Measurements from ENCODE around the gene IL6ST.

Gene IL6ST

GRCh38 chr5:55932700-55933099, 62.1 kb downstream of the IL6ST start:
- Histone ChIP-seq H3K36me3 (ENCODE audit: low read depth) (peaks cover 3% of the 10 kb centered on the region), H3K27me3 (ENCODE audit: insufficient read depth, poor library complexity, severe bottlenecking) (no peaks in the 10 kb centered on the region), H3K4me3 (ENCODE audit: severe bottlenecking) (no peak overlapping the region), H3K4me1 (ENCODE audit: insufficient read depth, poor library complexity, severe bottlenecking) (no peaks in the 10 kb centered on the region), H3K9me3 (ENCODE audit: severe bottlenecking) (no peaks in the 10 kb centered on the region), H3K27ac (ENCODE audit: poor library complexity, severe bottlenecking) (no peak overlapping the region)
- ATAC-seq (ENCODE audit: low read depth): no peak
- TF ChIP-seq CTCF (IDR thresholded peaks at IDR 0.05; ENCODE audit: poor library complexity, severe bottlenecking): no peak
- no peak for DNase-seq (ENCODE audit: low spot score)

DNA sequence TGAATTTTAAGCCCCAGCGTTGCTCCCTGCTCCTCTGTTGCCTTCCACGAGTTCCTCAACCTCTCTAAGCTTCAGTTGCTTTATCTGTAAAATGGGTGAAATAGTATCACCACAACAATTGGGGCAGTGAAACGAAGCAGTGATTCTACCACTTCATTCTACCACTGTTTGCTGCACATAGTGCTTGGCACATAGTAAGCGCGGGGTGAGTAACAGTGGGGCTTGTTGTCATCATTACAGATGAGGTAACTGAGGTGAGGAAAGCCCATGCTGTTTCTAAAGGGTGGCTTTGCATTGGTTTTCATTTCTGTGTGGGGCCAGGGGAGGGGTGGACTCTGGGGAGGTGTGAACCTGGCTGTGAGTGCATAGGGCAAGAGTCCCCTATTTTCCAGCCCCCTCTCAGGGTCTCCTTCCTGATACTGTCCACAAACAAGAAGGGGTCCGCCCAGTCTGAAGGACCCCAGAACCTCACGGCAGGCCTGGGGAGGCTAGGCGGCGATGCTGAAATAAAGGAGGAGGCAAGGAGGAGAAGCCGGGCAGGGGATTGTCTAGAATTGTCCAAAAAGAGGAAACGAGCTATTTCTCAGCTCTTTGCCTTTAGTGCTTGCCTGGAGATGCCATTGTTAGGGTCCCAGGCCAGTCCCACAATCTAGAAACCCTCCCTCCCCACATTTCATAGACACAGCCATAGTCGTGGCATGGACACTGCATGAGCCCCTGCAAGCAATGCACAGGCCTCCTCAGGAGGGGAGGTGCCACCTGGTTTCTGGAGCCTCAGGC, 65.6 kb downstream of the IL6ST start:
- TF ChIP-seq CTCF (IDR thresholded peaks at IDR 0.05; ENCODE audit: poor library complexity, severe bottlenecking): no peak
- no peaks in the 10 kb centered on the region for H3K9me3 ChIP-seq (ENCODE audit: severe bottlenecking)
- H3K27me3 ChIP-seq (ENCODE audit: insufficient read depth, poor library complexity, severe bottlenecking): no peaks in the 10 kb centered on the region
- H3K27ac ChIP-seq (ENCODE audit: poor library complexity, severe bottlenecking): no peak overlapping the region
- H3K4me1 ChIP-seq (ENCODE audit: insufficient read depth, poor library complexity, severe bottlenecking): no peaks in the 10 kb centered on the region
- no peak overlapping the region for H3K4me3 ChIP-seq (ENCODE audit: severe bottlenecking)
- DNase-seq (ENCODE audit: low spot score): no peak
- no peaks in the 10 kb centered on the region for H3K36me3 ChIP-seq (ENCODE audit: low read depth)
- no peak for ATAC-seq (ENCODE audit: low read depth)

GRCh38 chr5:55927861-55928655, 66.7 kb downstream of the IL6ST start:
- peaks cover 4% of the 10 kb centered on the region for H3K4me1 ChIP-seq (ENCODE audit: insufficient read depth, poor library complexity, severe bottlenecking)
- ATAC-seq (ENCODE audit: low read depth): no peak
- DNase-seq (ENCODE audit: low spot score): no peak
- H3K27me3 ChIP-seq (ENCODE audit: insufficient read depth, poor library complexity, severe bottlenecking): no peaks in the 10 kb centered on the region
- H3K27ac ChIP-seq (ENCODE audit: poor library complexity, severe bottlenecking): no peak overlapping the region
- TF ChIP-seq CTCF (IDR thresholded peaks at IDR 0.05; ENCODE audit: poor library complexity, severe bottlenecking): no peak
- no peaks in the 10 kb centered on the region for H3K9me3 ChIP-seq (ENCODE audit: severe bottlenecking)
- no peaks in the 10 kb centered on the region for H3K36me3 ChIP-seq (ENCODE audit: low read depth)
- no peak overlapping the region for H3K4me3 ChIP-seq (ENCODE audit: severe bottlenecking)

DNA sequence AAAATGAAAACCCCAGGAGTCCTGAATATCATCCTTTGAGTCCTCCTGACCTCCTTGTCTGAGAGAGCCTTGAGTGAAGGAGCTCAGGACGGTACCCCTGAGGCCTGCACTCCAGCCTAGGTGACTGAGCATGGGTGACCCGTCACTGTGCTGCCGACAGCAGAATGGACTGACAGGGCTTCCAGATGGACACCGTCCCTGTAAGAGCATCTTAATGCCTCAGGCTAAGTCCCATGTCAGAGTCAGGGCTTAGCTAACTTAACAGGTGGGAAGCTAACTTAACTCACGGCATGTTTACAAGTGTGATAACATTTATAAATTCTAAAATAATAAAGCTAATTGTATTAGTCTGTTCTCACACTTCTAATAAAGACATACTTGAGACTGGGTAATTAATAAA, 68.3 kb downstream of the IL6ST start:
- H3K27ac ChIP-seq (ENCODE audit: poor library complexity, severe bottlenecking): no peak overlapping the region
- no peak for DNase-seq (ENCODE audit: low spot score)

More for the DNA sequence above, 68.3 kb downstream of the IL6ST start:
- Histone ChIP-seq H3K4me1 (ENCODE audit: insufficient read depth, poor library complexity, severe bottlenecking) (peaks cover 4% of the 10 kb centered on the region), H3K27me3 (ENCODE audit: insufficient read depth, poor library complexity, severe bottlenecking) (no peaks in the 10 kb centered on the region), H3K9me3 (ENCODE audit: severe bottlenecking) (no peaks in the 10 kb centered on the region), H3K4me3 (ENCODE audit: severe bottlenecking) (no peak overlapping the region), H3K36me3 (ENCODE audit: low read depth) (no peaks in the 10 kb centered on the region)
- no peak for TF ChIP-seq CTCF (IDR thresholded peaks at IDR 0.05; ENCODE audit: poor library complexity, severe bottlenecking)
- no peak for ATAC-seq (ENCODE audit: low read depth)

Measured in RWPE2 (cell line).